ENCODE data around the gene MAP2K3. TPM values are rescaled to one million over a fixed set of nuclear protein-coding genes. Genes with fewer than 3 reads are reported as not detected.

The MAP2K3 gene
- total RNA-seq, 1 donor from 2014 or later: 3.5 TPM

DNA sequence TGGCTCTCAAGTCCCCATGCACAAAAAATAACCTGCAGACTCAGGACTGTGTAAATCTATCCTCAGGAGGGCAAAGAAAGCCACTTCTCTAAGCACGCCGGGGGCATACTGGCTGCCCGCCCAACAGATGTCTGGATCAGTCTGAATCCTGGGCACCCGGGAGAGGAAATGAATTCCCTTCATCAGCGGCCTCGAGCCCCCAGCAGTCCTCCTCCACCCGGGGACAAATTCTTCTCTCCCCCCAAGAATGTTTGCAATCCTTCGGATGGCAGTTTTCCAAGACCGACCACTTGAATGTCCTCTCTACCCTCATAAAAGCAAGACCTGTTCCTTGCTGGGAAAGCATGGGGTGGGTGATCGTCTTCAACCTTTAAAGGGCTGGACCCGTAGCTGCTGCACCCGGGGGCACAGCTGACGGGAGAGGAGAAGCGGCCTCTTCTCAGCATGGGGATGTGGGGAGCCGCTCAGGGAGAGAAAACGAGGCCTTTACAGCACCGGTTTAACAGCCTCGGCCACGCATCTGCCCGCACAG lies 9.4 kb upstream of the MAP2K3 start:
- peak; percentile 30 for DNase-seq (ENCODE audit: low spot score)
- Histone ChIP-seq H2AFZ (replicated peaks) (peak overlapping the region; percentile 92), H3K27me3 (peaks cover 51% of the 10 kb centered on the region), H3K9me3 (ENCODE audit: low read depth) (no peaks in the 10 kb centered on the region), H3K79me2 (ENCODE audit: low read depth) (no peaks in the 10 kb centered on the region), H3K9ac (no peak overlapping the region), H3K4me2 (peak overlapping the region; percentile 77), H3K4me3 (peak overlapping the region; percentile 52), H3K4me1 (no peaks in the 10 kb centered on the region), H4K20me1 (ENCODE audit: low read depth) (no peaks in the 10 kb centered on the region), H3F3A (ENCODE audit: low read depth) (no peaks in the 10 kb centered on the region), H3K27ac (no peak overlapping the region), H3K36me3 (no peaks in the 10 kb centered on the region)
- Mint-ChIP-seq H3K36me3 (no peaks in the 10 kb centered on the region), H3K4me3 (peak overlapping the region; percentile 84), H3K27ac (no peak overlapping the region), H3K4me1 (peaks cover 9% of the 10 kb centered on the region), H3K27me3 (ENCODE audit: insufficient read depth, low read depth) (peaks cover 22% of the 10 kb centered on the region), H3K9me3 (peaks cover 3% of the 10 kb centered on the region)
- TF ChIP-seq EZH2 (IDR thresholded peaks at IDR 0.05): peak; percentile 16
- no peak for TF ChIP-seq EZH2phosphoT487 (IDR thresholded peaks at IDR 0.05)
- TF ChIP-seq, protein P1, sequence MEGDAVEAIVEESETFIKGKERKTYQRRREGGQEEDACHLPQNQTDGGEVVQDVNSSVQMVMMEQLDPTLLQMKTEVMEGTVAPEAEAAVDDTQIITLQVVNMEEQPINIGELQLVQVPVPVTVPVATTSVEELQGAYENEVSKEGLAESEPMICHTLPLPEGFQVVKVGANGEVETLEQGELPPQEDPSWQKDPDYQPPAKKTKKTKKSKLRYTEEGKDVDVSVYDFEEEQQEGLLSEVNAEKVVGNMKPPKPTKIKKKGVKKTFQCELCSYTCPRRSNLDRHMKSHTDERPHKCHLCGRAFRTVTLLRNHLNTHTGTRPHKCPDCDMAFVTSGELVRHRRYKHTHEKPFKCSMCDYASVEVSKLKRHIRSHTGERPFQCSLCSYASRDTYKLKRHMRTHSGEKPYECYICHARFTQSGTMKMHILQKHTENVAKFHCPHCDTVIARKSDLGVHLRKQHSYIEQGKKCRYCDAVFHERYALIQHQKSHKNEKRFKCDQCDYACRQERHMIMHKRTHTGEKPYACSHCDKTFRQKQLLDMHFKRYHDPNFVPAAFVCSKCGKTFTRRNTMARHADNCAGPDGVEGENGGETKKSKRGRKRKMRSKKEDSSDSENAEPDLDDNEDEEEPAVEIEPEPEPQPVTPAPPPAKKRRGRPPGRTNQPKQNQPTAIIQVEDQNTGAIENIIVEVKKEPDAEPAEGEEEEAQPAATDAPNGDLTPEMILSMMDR (IDR thresholded peaks at IDR 0.05): no peak

DNA sequence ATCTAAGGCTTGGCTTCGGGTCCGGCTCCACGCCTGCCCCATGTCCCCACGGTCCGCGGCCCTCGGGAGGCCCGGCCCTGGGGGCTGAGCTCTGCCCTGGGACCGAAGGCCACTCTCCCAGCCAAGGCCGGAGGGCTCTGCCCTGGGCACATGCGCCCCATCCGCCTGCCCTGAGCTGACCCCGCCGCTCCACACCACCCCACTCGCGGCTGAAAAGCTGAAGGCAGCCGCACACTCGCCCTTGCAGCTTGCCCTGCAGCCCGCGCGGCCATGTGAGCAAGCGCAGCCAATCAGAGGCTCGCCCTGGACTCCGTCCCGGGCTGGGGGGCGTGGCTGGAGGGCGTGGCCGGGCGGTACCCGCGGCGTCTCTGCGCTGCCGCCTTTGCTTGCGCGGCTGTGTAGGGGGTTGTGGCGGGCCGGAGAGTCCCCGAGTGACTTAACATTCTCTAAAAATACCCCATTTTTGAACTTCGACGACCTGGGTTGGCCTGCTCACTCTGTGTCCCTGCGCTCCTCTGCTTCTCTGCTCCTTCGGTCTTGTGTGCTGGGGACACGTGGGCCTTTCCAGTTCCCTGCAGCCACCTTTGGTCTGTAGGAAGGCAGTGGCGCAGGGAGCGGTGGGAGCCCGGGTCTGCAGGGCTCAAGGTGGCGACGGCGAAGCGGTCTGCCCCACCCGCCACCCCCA lies 8.8 kb upstream of the MAP2K3 start:
- H3K9me3 Mint-ChIP-seq: peaks cover 3% of the 10 kb centered on the region
- no peak overlapping the region for H3K27ac Mint-ChIP-seq
- H3K27me3 Mint-ChIP-seq (ENCODE audit: insufficient read depth, low read depth): peaks cover 22% of the 10 kb centered on the region
- Histone ChIP-seq H3K27me3 (peaks cover 51% of the 10 kb centered on the region), H3K9ac (no peak overlapping the region), H3K9me3 (ENCODE audit: low read depth) (no peaks in the 10 kb centered on the region), H3K79me2 (ENCODE audit: low read depth) (no peaks in the 10 kb centered on the region), H3K4me1 (no peaks in the 10 kb centered on the region), H3K4me2 (peak overlapping the region; percentile 77), H2AFZ (replicated peaks) (peak overlapping the region; percentile 92), H3F3A (ENCODE audit: low read depth) (no peaks in the 10 kb centered on the region), H3K27ac (no peak overlapping the region), H3K4me3 (peak overlapping the region; percentile 52), H4K20me1 (ENCODE audit: low read depth) (no peaks in the 10 kb centered on the region), H3K36me3 (no peaks in the 10 kb centered on the region)
- H3K36me3 Mint-ChIP-seq: no peaks in the 10 kb centered on the region
- TF ChIP-seq EZH2 (IDR thresholded peaks at IDR 0.05) (peak; percentile 49), EZH2phosphoT487 (IDR thresholded peaks at IDR 0.05) (no peak)
- DNase-seq (ENCODE audit: low spot score): peak; percentile 95
- peaks cover 10% of the 10 kb centered on the region for H3K4me1 Mint-ChIP-seq
- H3K4me3 Mint-ChIP-seq: peak overlapping the region; percentile 84

DNA sequence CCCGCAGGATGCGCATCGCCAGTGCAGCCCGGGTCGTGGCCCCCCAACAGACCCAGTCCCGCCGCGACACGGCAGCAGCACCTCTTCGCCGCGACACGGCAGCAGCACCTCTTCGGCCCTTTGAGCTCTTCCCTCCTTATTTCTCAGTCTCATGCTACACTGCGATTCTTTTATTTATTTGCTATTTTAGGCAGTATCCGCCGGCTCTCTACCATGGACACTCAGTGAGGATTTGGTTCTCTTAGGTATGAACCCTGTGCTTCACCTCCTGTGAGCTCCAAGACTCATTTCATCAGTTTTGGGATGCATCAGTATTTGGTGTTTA lies 8.3 kb upstream of the MAP2K3 start:
- H3K4me1 ChIP-seq: no peaks in the 10 kb centered on the region
- H3K9ac ChIP-seq: no peak overlapping the region
- no peak overlapping the region for H3K27ac ChIP-seq
- H3K4me1 Mint-ChIP-seq: peaks cover 10% of the 10 kb centered on the region
- H3K27ac Mint-ChIP-seq: no peak overlapping the region
- no peaks in the 10 kb centered on the region for H3K9me3 ChIP-seq (ENCODE audit: low read depth)
- H3K4me3 Mint-ChIP-seq: peak overlapping the region; percentile 84
- peak overlapping the region; percentile 92 for H2AFZ ChIP-seq (replicated peaks)
- peaks cover 55% of the 10 kb centered on the region for H3K27me3 ChIP-seq
- no peaks in the 10 kb centered on the region for H3F3A ChIP-seq (ENCODE audit: low read depth)
- TF ChIP-seq, protein P1 (IDR thresholded peaks at IDR 0.05): no peak
- TF ChIP-seq EZH2 (IDR thresholded peaks at IDR 0.05) (no peak), EZH2phosphoT487 (IDR thresholded peaks at IDR 0.05) (no peak)
- H4K20me1 ChIP-seq (ENCODE audit: low read depth): no peaks in the 10 kb centered on the region
- H3K36me3 Mint-ChIP-seq: no peaks in the 10 kb centered on the region
- H3K4me3 ChIP-seq: peak overlapping the region; percentile 52
- DNase-seq (ENCODE audit: low spot score): no peak
- peak overlapping the region; percentile 77 for H3K4me2 ChIP-seq
- H3K36me3 ChIP-seq: no peaks in the 10 kb centered on the region
- peaks cover 22% of the 10 kb centered on the region for H3K27me3 Mint-ChIP-seq (ENCODE audit: insufficient read depth, low read depth)
- H3K9me3 Mint-ChIP-seq: peaks cover 3% of the 10 kb centered on the region
- no peaks in the 10 kb centered on the region for H3K79me2 ChIP-seq (ENCODE audit: low read depth)

DNA sequence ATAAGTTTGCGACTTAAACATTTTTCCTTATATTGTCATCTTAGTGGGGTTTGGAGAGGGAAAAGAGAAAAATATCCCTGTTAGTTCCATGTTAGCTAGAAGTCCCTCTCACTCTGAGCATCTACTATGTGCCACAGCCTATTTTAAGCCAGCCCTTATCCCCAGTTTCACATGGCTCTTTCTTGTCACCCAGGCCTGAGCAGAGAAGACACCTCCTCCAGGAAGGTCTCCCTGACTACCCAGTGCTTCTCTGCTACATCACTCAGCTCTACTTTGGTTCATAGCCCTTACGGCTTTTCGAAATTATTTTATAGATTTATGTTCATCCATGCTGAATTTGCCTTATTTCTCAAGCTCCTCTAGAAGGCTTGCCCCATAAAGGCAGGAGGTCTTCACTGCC lies 7.2 kb upstream of the MAP2K3 start:
- peaks cover 3% of the 10 kb centered on the region for H3K9me3 Mint-ChIP-seq
- TF ChIP-seq EZH2 (IDR thresholded peaks at IDR 0.05) (no peak), EZH2phosphoT487 (IDR thresholded peaks at IDR 0.05) (no peak)
- TF ChIP-seq, protein P1 (IDR thresholded peaks at IDR 0.05): no peak
- H3K27ac Mint-ChIP-seq: no peak overlapping the region
- no peak overlapping the region for H3K4me3 ChIP-seq
- no peaks in the 10 kb centered on the region for H3F3A ChIP-seq (ENCODE audit: low read depth)
- no peaks in the 10 kb centered on the region for H3K36me3 ChIP-seq
- no peak overlapping the region for H3K27ac ChIP-seq
- H2AFZ ChIP-seq (replicated peaks): no peak overlapping the region
- H3K36me3 Mint-ChIP-seq: no peaks in the 10 kb centered on the region
- no peak for DNase-seq (ENCODE audit: low spot score)
- H3K9me3 ChIP-seq (ENCODE audit: low read depth): no peaks in the 10 kb centered on the region
- peaks cover 20% of the 10 kb centered on the region for H3K27me3 Mint-ChIP-seq (ENCODE audit: insufficient read depth, low read depth)
- H3K4me1 ChIP-seq: no peaks in the 10 kb centered on the region
- no peak overlapping the region for H3K9ac ChIP-seq
- no peak overlapping the region for H3K4me2 ChIP-seq
- H3K27me3 ChIP-seq: peaks cover 67% of the 10 kb centered on the region
- H3K4me1 Mint-ChIP-seq: peaks cover 10% of the 10 kb centered on the region
- H3K79me2 ChIP-seq (ENCODE audit: low read depth): no peaks in the 10 kb centered on the region
- peak overlapping the region; percentile 2 for H3K4me3 Mint-ChIP-seq
- no peaks in the 10 kb centered on the region for H4K20me1 ChIP-seq (ENCODE audit: low read depth)
